HG03342 (cell line): ENCODE results near the gene KYAT1.

ENCODE experiments used
- ATAC-seq: cut with Tn5 transposase; IDR thresholded peaks from one replicate; pipeline ENCODE4 v1.9.1; 2021; ENCODE audit warnings: mild to moderate bottlenecking, moderate library complexity; ENCODE audit not compliant: unreplicated experiment

The KYAT1 gene

DNA sequence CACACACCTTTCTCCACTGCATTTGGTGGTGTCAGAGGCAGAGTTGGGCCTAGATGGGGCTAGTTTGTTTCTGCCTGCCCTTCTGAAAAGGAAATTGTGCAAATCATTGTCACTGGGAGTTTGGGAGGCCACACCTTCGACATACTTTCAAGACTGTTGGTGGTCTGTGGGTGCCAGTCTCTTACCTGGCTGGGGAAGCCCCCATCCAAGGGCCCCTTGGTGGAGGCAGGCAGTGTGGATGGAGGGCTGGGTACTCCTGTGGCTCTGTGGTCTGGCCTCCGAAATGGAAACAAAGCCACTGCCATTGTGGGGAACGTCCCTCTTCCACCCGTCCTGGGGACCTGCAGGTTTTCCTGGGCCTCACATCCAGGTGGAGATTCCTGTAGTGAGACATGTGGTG is 28.1 kb upstream of the KYAT1 start:
- ATAC-seq: no peak

DNA sequence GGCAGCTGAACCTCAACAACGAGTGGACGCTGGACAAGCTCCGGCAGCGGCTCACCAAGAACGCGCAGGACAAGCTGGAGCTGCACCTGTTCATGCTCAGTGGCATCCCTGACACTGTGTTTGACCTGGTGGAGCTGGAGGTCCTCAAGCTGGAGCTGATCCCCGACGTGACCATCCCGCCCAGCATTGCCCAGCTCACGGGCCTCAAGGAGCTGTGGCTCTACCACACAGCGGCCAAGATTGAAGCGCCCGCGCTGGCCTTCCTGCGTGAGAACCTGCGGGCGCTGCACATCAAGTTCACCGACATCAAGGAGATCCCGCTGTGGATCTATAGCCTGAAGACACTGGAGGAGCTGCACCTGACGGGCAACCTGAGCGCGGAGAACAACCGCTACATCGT is 26.6 kb upstream of the KYAT1 start:
- no peak for ATAC-seq

DNA sequence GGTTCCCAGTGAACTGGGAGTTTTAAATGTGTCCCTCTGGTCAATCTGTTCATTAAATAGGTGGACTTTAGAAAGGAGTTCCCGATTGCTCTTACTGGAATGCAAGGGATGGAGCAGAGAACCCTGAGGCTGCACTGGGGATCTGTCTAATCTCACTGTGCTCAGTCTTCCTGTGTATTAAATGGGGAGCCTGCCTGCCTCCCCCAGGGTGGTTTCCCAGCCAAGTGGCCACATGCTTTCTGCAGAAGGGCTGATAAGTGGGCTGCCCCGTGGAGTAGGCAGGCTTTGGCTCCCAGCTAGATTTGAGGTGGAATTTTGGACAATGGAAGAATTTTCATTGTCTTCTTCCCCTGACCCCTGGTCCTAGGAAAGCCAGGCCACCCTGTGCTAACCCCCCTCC is 25.0 kb upstream of the KYAT1 start:
- no peak for ATAC-seq

DNA sequence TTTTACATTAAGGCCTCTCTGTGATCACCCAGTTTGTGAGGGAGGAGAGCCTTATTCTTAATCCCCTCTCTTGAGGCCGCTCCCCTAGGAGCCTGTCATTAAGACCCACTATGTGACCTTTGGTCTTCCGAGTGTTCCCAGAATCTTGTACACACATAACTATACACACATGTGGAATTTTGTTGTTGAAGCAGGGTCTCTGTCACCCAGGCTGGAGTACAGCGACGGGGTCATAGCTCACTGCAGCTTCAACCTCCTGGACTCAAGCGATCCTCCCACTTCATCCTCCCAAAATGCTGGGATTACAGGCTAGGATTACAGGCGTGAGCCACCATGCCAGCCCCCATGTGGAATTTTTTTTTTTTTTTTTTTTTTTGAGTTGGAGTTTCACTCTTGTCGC is 24.2 kb upstream of the KYAT1 start:
- ATAC-seq: no peak

DNA sequence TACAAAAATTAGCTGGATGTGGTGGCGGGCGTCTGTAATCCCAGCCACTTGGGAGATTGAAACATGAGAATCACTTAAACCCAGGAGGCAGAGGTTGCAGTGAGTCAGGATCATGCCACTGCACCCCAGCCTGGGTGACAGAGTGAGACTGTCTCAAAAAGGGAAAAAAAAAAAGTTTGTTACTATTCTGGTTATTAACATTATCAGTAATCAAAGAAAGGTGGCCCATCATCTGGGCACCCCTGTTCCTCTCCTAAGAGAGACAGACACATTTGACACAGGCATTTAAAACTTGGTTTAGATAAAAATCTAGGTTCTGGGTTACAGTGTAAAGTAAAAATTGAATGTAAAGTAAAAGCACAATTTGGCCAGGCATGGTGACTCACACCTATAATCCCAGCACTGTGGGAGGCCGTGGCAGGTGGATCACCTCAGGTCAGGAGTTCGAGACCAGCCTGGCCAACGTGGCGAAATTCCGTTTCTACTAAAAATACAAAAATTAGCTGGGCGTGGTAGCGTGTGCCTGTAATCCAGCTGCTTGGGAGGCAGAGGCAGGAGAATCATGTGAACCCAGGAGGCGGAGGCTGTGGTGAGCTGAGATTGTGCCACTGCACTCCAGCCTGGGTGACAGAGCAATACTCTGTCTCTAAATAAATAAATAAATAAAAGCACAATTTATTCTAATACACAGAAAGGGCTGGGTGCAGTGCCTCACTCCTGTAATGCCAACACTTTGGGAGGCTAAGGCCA is 22.3 kb upstream of the KYAT1 start:
- no peak for ATAC-seq

DNA sequence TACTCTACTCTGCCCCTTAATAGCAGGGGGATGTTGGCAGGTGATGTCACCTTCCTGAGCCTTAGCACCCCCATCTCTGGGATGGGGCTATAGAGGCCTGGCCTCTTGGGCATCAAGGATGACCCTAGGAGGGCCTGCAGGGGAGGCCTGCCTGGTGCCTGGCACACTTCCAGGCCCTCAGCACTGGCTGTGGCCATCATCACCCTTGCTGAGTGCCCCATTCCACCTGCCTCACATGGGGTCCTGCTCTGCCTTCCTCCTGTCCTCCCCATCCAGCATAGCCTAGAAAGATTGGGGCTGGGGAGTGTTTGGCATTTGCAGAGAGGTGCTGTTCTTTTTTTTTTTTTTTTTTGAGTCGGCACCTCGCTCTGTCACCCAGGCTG is 21.3 kb upstream of the KYAT1 start:
- ATAC-seq: no peak

DNA sequence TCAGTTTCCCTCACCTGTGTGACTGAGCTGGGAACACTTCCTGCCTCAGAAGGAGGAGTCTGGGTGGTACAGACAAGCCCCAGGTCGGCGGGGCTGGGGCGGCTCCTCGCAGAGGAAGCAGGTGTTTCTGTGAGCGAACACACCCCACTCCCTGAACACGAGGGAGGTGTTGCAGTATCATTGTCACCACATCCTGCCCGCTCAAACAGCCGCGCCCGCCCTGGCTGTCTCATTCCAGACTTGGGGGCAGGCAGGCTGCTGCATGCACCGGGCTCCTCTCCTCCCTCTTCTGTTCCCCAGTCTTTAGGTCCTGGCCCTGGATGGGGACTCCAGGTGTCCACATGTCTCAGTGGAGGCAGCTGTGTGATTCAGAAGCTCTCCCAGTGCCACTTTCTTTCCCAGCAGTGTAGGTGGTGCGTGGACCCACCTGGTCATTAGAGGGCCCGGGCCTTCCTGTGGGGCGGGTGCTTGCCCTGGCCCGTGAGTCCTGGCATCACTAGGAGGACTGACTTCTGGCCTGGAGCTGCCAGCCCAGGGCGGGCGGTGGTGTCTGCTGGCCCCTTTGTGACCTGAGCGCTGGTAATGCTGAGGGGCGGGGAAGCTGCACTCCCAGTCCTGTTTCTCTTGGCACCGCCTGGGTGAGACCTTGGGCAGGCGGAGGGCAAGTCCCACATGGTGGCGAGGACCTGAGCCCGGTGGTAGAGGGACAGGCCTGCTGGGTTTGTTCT is 20.8 kb upstream of the KYAT1 start:
- ATAC-seq: peak; percentile 83

DNA sequence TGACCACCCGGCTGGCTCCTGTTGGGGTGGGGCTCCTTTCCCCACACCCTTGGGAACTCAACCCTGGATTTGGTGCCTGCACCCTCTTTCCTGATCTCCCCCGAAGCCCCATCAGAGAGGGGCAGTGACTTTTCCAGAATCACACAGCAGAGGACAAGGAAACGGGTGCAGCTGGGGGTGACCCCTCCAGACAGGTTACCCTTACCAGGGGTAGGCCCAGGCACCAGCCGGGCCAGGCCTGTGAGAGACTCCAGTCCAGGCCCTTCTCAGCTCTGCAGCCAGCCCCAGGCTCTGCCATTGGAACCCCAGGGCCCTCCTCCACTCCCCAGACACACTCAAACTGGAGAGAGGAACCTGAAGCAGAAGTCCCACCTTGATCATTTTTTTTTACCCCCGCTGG is 20.1 kb upstream of the KYAT1 start:
- no peak for ATAC-seq

DNA sequence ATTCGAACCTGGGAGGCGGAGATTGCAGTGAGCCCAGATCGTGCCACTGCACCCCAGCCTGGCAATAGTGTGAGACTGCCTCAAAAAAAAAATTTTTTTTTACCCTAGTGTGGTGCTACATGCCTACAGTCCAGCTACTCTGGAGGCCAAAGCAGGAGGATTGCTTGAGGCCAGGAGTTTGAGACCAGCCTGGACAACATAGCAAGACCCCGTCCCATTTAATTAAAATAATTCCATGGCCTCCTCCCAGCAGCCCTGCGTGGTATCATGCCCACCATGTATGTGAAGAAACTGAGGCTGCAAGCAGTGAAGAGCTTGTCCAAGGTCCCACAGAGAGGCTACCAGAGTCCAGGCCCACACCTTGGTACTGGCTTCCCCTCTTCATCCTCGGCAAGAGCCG is 19.6 kb upstream of the KYAT1 start:
- ATAC-seq: no peak

DNA sequence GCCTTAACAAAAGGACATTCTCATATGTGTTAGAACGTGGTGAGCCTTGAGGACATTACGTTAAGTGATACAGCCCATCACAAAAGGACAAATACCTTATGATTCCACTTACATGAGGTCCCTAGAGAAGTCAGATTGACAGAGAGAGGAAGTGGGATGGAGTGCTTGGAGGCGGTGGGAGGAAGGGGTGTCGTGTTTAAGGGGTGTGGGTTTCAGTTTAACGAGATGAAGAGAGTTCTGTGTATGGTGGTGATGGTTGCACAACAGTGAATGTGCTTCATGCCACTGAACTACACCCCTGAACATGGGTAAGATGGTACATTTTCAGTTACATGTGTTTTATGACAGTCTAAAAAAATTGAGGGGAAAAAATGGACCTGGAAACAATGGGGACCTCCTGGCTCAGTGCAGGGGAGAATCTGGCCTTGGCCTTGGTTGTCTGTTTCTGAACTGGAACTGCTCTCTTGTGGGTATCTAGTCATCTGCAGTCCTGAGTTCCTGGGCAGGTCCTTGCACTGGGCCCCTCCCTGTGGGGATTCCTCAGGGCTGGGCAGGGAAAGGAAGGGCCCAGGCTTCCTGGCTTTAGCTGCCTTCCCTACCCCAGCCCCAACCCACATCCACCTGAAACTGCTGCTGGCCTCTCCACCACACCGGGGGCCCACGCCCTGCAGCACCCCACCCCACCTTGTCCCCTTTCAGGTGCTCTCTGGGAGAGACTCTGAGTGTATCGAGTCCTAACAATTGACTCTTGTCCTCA is 18.0 kb upstream of the KYAT1 start:
- ATAC-seq: no peak

DNA sequence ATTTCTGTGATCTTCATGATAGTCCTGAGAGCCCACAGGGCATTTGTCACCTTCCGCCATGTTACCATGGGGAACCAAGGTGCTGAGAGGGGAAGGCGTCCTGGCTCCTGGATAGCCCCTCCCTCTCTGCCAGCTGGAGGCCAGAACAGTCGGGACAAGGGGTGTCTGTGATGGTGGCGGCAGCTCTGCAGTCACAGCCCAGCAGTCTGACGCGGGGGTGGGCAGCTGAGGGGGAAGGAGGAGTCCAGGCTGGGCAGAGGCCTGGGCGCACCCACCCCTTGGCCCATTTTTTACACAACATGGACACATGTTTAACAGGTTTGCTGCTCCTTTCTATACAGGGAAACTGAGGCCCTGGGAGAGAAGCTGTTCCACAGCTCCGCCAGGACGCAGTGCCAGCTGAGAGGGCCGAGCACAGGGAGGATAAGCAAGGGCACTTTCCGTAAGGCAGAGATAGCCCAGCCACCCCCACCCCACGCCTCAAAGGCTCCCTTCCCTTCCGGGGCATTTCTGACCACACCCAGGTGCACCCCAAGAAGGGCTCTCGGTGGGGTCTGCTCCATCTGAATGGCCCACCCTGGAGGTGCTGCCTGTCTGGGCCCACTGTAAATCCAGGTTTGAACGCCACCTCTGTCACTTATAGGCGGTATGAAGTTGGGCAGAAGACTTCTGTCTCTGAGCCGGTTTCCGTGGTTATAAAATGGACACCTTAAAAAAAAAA is 17.3 kb upstream of the KYAT1 start:
- ATAC-seq: no peak

DNA sequence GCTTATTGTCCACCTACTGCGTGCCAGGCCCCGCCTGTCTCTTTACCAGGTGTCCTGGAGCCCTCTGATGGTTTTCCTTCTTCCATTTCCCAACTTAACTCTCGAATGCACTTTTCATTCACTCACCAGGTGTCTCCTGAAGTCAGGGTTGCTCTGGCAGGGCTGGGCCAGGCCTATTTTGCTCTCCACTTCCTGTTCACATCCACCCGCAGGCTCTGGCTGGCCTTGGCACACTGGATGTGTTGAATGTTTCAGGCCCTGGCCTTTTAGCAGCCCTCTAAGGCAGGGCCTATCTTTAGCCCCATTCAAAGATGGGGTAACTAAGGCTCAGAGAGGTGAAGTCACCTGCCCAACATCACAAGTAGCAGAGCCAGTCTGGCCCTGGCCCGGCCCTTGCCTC is 16.6 kb upstream of the KYAT1 start:
- ATAC-seq: no peak

DNA sequence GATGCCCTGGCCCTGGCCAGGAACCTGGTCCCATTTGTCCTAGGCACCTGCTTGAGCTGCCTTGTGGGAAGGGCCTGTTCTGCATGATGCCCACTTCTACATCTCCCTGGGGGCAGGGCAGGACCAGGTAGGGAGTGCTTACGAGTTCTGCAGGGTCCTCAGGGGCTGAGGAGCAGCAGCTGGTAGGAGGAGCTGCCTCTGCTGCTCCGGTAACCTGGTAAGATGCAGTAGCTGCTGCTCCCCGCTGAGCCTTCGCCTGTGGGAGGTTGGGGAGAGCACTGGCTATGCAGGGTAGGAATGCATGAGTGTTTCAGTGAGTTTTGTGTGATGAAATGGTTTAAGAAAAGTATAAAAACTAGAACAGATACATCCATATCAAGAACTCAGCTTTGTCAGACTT is 13.8 kb upstream of the KYAT1 start:
- ATAC-seq: no peak

DNA sequence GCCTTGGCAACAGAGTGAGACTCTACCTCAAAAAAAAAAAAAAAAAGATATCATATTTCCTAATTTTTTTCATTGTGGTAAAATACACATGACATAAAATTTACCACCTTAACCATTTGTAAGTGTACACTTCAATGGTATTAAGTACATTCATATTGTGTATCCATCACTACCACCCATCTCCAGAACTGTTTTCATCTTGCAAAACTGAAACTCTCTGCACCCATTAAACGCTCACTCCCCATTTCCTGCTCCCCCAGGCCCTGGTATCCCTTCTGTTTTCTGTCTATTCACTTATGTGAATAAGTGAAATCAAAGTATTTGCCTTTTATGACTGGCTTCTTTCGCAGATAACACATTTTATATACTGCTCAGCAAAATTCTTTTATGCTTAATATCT is 13.0 kb upstream of the KYAT1 start:
- ATAC-seq: no peak

DNA sequence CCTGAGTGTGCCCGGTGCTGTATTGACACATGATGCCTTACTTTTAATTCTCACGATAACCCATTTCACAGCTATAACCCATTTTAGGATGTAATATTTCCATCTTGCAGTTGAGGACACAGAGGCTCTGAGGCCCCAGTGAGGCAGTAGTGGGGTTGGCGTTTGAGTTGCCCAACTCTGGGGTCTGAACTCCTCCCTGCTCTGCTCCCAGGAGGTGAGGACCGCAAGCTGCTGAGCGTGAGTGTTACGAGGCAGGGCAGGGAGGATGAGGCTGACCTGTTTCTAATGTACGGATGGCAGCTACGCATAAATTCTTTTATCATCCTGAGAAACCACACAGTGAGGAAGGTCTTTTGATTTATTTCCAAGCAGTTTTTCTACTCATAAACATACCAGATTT is 11.6 kb upstream of the KYAT1 start:
- ATAC-seq: no peak

DNA sequence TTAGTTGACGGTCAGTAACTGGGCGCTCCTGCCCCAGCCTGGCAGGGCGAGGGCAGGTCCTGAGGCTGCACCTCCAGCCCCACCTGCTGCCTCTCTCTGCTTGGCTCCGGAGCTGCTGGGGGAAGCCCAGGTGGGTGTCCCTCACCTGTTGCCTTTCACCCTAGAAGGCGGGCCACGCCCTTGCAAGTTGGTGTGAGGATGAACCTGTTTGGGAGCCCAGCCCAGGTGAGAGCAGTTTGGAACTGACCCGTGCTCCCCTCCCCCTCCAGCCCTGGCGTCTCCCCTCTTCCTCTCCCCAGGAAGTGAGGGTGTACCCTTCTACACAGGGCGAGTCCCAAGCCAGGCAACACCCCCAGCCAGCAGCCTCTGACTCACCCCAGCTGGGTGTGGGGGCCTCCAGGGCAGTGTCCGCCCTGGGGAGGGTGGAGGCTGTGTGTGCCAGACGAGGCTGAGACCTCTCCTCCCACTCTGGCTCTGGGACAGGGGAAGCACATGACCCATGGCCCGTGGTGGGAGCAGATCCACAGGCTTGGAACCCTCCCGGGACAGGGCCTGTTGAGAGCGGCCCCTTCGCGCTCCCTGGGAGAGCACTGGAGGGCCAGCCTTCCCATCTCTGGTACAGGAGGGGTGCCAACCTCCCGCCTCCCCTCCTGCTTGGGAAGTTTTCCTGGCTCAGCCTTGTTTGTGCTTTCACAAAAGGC is 10.6 kb upstream of the KYAT1 start:
- no peak for ATAC-seq

DNA sequence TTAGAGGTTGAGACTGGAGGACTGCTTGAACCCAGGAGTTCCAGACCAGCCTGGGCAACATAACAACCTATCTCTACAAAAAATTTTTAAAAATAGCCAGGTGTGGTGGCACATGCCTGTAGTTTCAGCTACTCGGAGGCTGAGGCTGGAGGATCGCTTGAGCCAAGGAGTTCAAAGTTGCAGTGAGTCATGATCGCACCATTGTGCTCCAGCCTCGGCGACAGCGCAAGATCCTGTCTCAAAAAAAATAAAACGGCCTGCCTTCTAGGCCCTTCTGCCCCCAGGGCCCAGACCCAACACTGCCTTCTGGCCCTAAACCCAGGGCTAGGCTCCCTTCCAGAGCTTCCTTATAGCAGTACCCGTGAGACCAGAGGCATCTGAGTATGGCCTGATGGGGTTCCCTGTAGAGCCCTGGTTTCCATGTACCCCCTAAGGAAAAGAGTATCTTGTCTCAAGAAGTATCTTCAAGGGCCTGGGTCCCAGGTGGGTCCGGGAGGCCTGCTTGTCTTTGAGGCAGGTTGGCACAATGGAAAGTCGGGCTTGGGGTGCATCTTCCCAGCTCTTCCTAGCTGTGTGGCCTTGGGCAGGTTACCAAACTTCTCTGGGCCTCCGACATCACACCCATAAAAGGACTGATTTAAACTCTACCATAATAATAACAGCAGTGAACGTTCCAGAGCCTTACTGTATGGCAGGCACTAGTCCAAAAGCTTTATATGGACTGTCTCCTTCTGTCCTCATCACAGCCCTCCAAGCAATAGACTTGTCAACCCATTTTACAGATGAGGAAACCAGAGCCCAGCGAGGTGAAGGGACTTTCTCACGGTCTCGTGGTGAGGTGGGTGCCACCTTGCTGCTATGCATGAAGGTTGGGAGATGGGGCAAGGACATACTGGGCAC is 9.8 kb upstream of the KYAT1 start:
- ATAC-seq: no peak

DNA sequence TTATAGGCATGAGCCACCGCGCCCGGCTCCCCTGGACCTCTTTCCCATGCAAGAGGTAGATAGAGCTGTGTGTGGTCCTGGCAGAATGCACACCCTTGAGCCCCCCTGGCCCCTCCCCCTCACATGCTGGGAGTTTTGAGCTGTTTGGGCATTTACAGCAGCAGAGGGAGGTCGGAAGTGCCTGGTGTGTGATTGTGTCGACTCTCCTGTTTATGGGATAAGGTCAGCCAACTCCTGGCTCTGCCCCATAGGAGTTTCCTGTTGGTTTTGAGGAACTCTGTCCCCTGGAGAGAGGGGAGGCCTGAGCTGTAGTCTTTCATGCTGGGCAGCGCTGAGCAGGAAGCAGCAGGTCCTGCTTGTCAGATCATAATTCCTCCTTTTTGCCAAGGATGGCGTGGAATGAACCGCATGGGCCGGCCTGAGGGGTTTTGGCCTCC is 6.2 kb upstream of the KYAT1 start:
- ATAC-seq: no peak

DNA sequence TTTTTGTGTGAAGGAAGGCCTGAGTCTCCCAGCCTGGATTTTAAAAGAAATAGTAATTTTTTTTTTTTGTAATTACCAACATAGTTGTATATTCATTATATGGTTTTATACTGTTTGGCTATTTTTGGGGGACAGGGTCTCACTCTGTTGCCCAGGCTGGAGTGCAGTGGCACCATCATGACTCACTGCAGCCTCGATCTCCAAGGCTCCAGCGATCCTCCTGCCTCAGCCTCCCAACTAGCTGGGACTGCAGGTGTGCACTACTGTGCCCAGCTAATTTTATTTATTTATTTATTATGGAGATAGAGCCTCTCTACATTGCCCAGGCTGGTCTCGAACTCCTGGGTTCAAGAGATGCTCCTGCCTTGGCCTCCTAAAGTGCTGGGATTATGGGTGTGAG is 5.3 kb upstream of the KYAT1 start:
- ATAC-seq: no peak
